ENCODE data around the gene MAGI1.

The MAGI1 gene

DNA sequence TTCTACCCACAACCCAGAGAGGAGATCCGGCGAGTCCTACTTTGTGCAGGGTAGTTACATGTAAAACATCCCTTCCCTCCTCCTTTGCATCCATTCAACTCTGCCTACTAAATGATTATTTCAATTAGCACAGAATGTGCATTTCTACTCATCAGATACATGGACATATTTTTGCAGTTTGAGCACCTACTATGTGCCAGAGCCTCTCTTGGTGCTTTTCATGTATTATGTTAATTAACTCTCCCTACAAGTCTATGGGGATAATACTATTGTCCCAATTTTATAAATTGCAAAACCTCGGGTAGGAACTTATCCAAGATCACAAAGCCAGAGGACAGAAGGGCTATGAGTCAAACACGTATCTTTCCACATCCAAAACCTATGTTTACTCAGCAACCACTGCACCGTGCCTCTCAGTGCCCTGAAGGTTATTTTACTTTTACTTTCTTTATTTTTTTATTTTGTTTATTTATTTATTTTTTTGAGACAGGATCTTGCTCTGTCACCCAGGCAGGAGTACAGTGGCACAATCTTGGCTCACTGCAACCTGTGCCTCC, 432.8 kb downstream of the MAGI1 start:
- no peak for DNase-seq

GRCh38 chr3:65604863-65605526, 433.7 kb downstream of the MAGI1 start:
- no peak for DNase-seq

- DNase-seq = no peak
These were observed 435.1 kb downstream of the MAGI1 start for GRCh38 chr3:65603631-65604030.

DNA sequence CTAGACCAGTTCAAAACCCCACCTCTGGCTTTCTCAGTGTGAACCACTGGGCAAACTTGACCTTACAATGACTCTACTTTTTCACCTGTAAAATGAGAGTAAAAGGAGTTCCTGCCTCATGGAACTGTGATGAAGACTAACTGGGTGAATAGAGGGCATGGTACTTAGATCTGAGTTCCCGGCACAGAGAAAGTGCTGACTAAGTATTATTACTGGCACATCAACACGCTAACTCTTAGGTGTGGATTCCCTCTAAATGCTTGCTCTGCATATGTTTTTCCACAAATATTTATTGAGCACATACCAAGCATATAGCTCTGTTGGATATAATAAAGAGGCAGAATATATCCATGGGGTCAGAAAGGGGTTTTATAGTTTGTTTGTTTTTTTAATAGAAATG, 437.8 kb downstream of the MAGI1 start:
- no peak for DNase-seq

GRCh38 chr3:65597952-65598413, 440.7 kb downstream of the MAGI1 start:
- DNase-seq = no peak

- no peak for DNase-seq
These were observed 441.3 kb downstream of the MAGI1 start for GRCh38 chr3:65597226-65597951.

DNA sequence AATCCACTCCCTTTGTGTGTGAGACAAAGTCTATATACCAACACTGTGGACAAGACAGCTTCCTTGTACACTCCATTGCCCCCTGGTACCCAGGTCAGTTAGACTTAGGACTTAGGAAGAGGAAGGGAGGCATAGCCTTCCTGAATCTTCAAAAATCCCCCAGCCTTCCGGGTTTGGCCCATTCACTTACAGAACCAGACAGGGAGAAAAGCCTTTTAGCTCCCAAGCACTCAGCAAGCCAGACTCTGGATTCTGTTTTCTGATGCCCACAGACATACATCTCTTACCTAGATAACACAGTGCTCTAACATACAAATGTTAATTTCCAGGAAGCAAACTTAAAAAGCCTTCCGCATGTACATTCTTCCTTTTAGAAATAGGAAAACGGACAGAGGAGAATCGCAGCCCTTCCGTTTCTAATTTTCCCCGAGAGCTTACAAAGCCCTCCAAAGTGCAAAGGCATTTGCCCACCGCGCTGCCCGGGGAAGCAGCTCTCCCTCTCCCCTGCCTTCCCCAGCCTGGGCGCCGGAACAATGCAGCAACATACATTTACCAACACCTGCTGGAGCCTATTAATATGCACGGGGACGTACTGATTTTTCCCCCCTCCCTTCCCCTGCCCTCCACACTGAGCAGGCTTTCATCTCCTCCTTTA, 442.0 kb downstream of the MAGI1 start:
- DNase-seq = no peak

- DNase-seq = no peak
These were observed 442.8 kb downstream of the MAGI1 start for GRCh38 chr3:65596029-65596300.

GRCh38 chr3:65595222-65596028, 443.3 kb downstream of the MAGI1 start:
- no peak for DNase-seq

GRCh38 chr3:65593780-65594752, 444.7 kb downstream of the MAGI1 start:
- DNase-seq = no peak

GRCh38 chr3:65591313-65591712, 447.4 kb downstream of the MAGI1 start:
- DNase-seq = no peak

DNA sequence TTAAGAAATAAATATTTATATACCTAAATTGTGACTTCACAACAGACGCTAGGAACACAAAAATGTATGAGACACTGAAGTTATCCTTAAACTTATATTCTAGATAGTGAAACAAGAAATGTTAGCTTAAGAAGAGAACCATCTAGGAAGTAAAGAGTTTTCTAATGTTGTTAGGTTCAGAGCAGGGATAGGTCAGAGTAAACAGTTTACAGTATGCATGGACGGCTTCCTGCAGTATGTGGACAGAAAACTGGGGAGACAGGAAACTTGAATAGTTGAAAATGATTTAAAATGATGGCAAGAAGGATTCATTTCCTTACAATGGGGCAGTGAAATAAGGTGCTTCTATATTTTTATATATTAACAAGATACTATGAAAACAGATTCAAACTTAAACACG, 449.8 kb downstream of the MAGI1 start:
- no peak for DNase-seq

DNA sequence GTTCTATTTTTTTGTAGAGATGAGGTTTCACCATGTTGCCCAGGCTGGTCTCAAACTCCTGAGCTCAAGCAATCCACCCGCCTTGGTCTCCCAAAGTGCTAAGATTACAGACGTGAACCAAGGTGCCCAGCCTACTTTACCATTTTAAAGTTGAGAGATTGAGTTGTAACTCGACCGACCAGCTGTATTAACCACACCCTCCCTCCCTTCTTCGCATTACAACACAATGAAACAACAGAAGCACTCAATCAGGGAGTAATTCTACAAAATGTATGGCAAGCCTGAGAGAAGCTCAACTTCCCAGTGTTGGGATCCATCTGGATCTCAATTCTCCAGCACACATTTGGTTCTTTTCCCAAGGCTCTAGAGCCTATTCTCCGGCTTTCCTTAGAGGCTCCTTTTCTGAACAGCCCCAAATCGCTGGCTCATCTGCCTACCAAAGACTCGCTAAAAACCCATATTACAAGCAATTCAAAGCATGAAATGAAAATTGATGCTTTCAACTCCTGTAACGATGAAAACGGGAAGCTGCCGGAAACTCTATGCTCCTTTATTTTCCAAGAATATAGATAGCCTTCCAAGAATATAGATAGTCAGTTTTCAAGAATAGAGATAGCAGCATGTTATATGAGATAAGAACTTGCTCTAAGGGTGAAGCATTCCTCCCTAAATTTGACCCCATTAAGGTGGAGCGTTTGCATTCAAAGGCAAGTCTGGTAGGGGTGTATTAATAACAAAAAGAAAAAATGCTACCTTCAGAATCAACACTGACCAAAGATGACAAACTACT, 450.9 kb downstream of the MAGI1 start:
- DNase-seq = no peak

DNA sequence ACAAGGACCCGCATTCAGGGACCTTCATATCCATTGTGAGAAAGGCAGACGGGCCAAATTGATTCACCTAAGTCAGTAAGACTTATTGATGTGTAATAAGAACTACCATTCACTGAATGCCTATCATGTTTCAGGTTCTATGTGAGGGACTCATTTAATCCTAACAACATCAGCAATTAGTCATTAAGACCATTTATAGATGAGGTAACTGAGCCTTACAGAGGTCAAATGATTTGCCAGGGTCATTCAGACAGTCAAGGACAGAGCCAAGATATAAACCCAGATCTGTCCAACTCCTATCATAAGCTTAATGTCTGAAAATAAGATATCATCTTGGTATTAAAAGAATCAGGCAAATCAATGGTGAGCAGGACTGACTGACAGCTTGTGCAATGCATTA, 453.8 kb downstream of the MAGI1 start:
- no peak for DNase-seq

DNA sequence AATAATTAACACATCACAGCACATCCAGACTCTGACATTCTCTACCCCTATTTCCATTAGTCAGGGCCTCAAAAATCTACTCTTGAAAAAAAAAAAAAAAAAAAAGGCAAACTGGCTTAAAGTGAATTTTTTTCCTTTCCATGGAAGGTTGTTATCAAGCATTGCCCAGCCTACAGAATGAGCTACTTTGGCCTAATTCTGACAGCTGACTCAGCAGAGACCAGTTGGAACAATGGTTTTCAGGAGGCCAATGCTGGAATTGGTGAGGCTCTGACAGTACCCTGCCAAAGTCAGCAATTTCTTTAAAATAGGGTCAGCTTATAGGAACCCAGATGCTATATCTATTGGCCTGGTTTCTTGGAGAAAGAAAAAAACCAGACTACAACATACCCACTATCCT, 454.7 kb downstream of the MAGI1 start:
- DNase-seq = no peak

GRCh38 chr3:65583188-65583587, 455.5 kb downstream of the MAGI1 start:
- no peak for DNase-seq

GRCh38 chr3:65582012-65582717, 456.6 kb downstream of the MAGI1 start:
- no peak for DNase-seq

DNA sequence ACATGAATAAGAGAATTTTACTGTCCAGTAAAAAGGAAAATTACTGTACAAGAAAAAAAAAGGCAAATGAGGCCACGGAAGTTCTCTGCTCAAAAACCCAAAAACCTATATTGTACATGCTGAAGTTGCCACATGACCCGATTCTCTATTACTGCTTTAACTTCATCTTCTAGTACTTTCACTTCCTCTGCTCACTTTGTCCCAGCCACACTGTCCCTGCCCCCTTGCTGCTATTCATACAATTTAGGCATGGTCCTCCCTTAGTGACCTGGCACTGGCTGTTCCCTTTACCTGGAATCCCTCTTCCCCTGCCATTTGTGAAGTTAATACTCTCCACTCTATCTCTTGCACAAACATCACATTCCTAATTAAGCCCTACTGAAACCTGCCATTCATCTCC, 457.4 kb downstream of the MAGI1 start:
- no peak for DNase-seq

- DNase-seq = no peak
These were observed 459.9 kb downstream of the MAGI1 start for GRCh38 chr3:65578861-65579260.

GRCh38 chr3:65577843-65578430, 460.8 kb downstream of the MAGI1 start:
- no peak for DNase-seq

Measured in activated T-cell treated with anti-CD3 and anti-CD28 coated beads, Interleukin-2, amount 50 U/mL, for 1 hour (primary cell).